22Rv1 (cell line): Measurements from ENCODE around the gene CARD11.

Experiments
- CTCF ChIP-seq: fragments of 450-650 bp; IDR thresholded peaks from 2 replicates; pipeline ENCODE4 v1.5.1; 2017; ENCODE audit warnings: mild to moderate bottlenecking
- ZFX ChIP-seq: fragments of 450-650 bp; IDR thresholded peaks from 2 replicates; pipeline ENCODE4 v1.6.1; 2017; ENCODE audit warnings: antibody characterized with exemption, borderline replicate concordance

GRCh38 chr7:3075441-3075840 lies 31.8 kb upstream of the CARD11 start:
- no peak for TF ChIP-seq CTCF
- no peak for TF ChIP-seq ZFX
